HepG2 (cell line): Measurements from ENCODE around the gene SEPTIN12. TPM values are rescaled to one million over a fixed set of nuclear protein-coding genes. Genes with fewer than 3 reads are reported as not detected.
A peak's percentile ranks its signal among the peaks of the same experiment; 100 is the strongest.

Experiments
- ATAC-seq: fragments of 200-7000 bp; cut with Tn5 transposase; 3 replicates; pipeline ENCODE4 v1.9.1; 2020; ENCODE audit warnings: mild to moderate bottlenecking, moderate library complexity
- BruUV-seq: library from RNA; stranded (reverse); fragments of 400-500 nt; replicated peaks from 2 replicates; lab custom pipeline; 2021; lab: Mats Ljungman, UMichigan
- CTCF ChIA-PET: fragments of 300-600 bp; formaldehyde crosslinking; extraction: SDS; loops from one replicate; lab custom pipeline; 2021; ENCODE audit warnings: low total read pairs, inconsistent platforms, low intra/inter-chr PET ratio; lab: Yijun Ruan, JAX
- POLR2A ChIA-PET: fragments of 350-600 bp; sonication (Branson Sonifier 250); formaldehyde crosslinking; loops from one replicate; lab custom pipeline; 2020; ENCODE audit warnings: antibody characterized with exemption, inconsistent platforms; lab: Yijun Ruan, JAX
- DNase-seq: peaks from one replicate; pipeline ENCODE4 v3.0.0-alpha.2; 2015; ENCODE audit warnings: low spot score
- FAIRE-seq: peaks from 3 replicates; lab custom pipeline; 2011; peaks lifted over from hg19 to GRCh38; lab: Jason Lieb, UNC
- H2AFZ ChIP-seq: one replicate; pipeline ENCODE4 v1.6.1; 2011; ENCODE audit warnings: low read length, inconsistent platforms
- H3K27ac ChIP-seq: fragments of 300-600 bp; 3 replicates; pipeline ENCODE4 v1.8.0; 2011; ENCODE audit warnings: mixed run types, mild to moderate bottlenecking, mixed read lengths, low read length, inconsistent platforms; ENCODE audit not compliant: insufficient read depth; ENCODE audit errors: extremely low read length
- H3K27me3 ChIP-seq, 2 experiments: fragments of 200-600 bp in 1 of 2; 2 replicates in 1 of 2; 3 replicates in 1 of 2; pipeline versions ENCODE4 v1.6.0 to v1.8.0; 2011; ENCODE audit warnings: low read length in 2 of 2, mild to moderate bottlenecking in 2 of 2, moderate library complexity in 2 of 2, inconsistent platforms in 1 of 2; ENCODE audit not compliant: insufficient read depth in 2 of 2, control insufficient read depth in 1 of 2
- H3K36me3 ChIP-seq, 2 experiments: fragments of 200-600 bp in 1 of 2; replicated peaks in 1 of 2; 2 replicates in 1 of 2; 3 replicates in 1 of 2; pipeline versions ENCODE4 v1.5.1 to v1.8.0; 2011; ENCODE audit warnings: low read length in 2 of 2, inconsistent platforms in 1 of 2; ENCODE audit not compliant: insufficient read depth in 2 of 2, control insufficient read depth in 1 of 2
- H3K4me1 ChIP-seq: 2 replicates; pipeline ENCODE4 v1.5.1; 2012; ENCODE audit warnings: low read length, inconsistent platforms; ENCODE audit not compliant: insufficient read depth
- H3K4me2 ChIP-seq: 2 replicates; pipeline ENCODE4 v1.6.0; 2011; ENCODE audit warnings: low read depth, low read length, inconsistent platforms
- H3K4me3 ChIP-seq, 3 experiments: fragments of 200-600 bp in 1 of 3; sonication (generic), shearing (Covaris generic) in 1 of 3; replicated peaks in 1 of 3; 2 replicates each; pipeline ENCODE4 v1.5.1; 2011 to 2016; ENCODE audit warnings: low read length in 3 of 3, inconsistent platforms in 2 of 3, low read depth in 2 of 3, mild to moderate bottlenecking in 2 of 3, control low read depth in 1 of 3, mixed read lengths in 1 of 3; ENCODE audit not compliant: insufficient read depth in 1 of 3
- H3K79me2 ChIP-seq: one replicate; pipeline ENCODE4 v1.6.1; 2011; ENCODE audit warnings: low read length, inconsistent platforms; ENCODE audit not compliant: insufficient read depth
- H3K9ac ChIP-seq: 2 replicates; pipeline ENCODE4 v1.6.0; 2011; ENCODE audit warnings: mild to moderate bottlenecking, low read depth, low read length, inconsistent platforms; ENCODE audit not compliant: insufficient read depth
- H3K9me3 ChIP-seq: 2 replicates; pipeline ENCODE4 v1.5.1; 2012; ENCODE audit warnings: mild to moderate bottlenecking, low read length
- H4K20me1 ChIP-seq: 2 replicates; pipeline ENCODE4 v1.6.0; 2011; ENCODE audit warnings: inconsistent platforms, mild to moderate bottlenecking, low read length, moderate library complexity; ENCODE audit not compliant: insufficient read depth
- AGO1 ChIP-seq: fragments of 200-400 bp; formaldehyde crosslinking; IDR thresholded peaks from 2 replicates; pipeline ENCODE4 v1.6.1; 2017; ENCODE audit warnings: mild to moderate bottlenecking, low read depth, low read length, moderate library complexity; ENCODE audit not compliant: poor library complexity, severe bottlenecking
- EP300 ChIP-seq, 3 experiments: sonication (generic) in 1 of 3; formaldehyde crosslinking in 1 of 3; IDR thresholded peaks; 2 replicates each; pipeline versions ENCODE4 v1.5.1 to v1.6.1; 2011 to 2020; ENCODE audit warnings: low read depth in 2 of 3, low read length in 2 of 3, borderline replicate concordance in 1 of 3, improper control_type of control experiment in 1 of 3, mild to moderate bottlenecking in 1 of 3, missing genetic modification reagents in 1 of 3, moderate library complexity in 1 of 3
- ZBTB7A ChIP-seq: sonication (generic); formaldehyde crosslinking; IDR thresholded peaks from 2 replicates; pipeline ENCODE4 v1.8.0; 2022; ENCODE audit warnings: mild to moderate bottlenecking, missing genetic modification reagents
- ZNF317 ChIP-seq: sonication (generic); formaldehyde crosslinking; IDR thresholded peaks from 2 replicates; pipeline ENCODE4 v1.5.0; 2020; ENCODE audit warnings: mild to moderate bottlenecking, missing genetic modification reagents
- ZNF605 ChIP-seq: sonication (generic); formaldehyde crosslinking; IDR thresholded peaks from 2 replicates; pipeline ENCODE4 v1.8.0; 2022; ENCODE audit warnings: mild to moderate bottlenecking, missing genetic modification reagents
- WGBS: methylation state at CpG from one replicate; pipeline ENCODE4 v1.1.6; 2017; ENCODE audit warnings: low lambda C conversion rate; 5-methylcytosine and 5-hydroxymethylcytosine counted together
- in situ Hi-C: cut with HindIII; loops from 2 replicates; pipeline ENCODE4 v1.10.0; 2017; ENCODE audit warnings: low pct_unique_long_range_greater_than_20kb; ENCODE audit not compliant: extremely low pct_ligation_motif_present
- intact Hi-C: fragments of 100-400 bp; cut with micrococcal nuclease; formaldehyde crosslinking; loops from one replicate; pipeline ENCODE4 v1.10.0; 2022; ENCODE audit not compliant: unreplicated experiment
- polyA plus RNA-seq, 8 experiments: library from polyadenylated mRNA; depleted of rRNA in 3 of 8; stranded (reverse) in 7 of 8; unstranded in 1 of 8; fragments of >200 nt; fragmentation: Illumina TruSeq in 4 of 8; extraction: Trizol in 4 of 8; gene quantifications; 2 replicates each; pipeline versions ENCODE4 v1.2.1 to v1.2.3, GENCODE V29; 2011 to 2016; ENCODE audit warnings: low read depth in 4 of 8, missing spikeins in 1 of 8, mixed read lengths in 1 of 8; ENCODE audit not compliant: insufficient read depth in 1 of 8
- total RNA-seq, 5 experiments: library from RNA; depleted of rRNA; stranded (reverse); fragments of >200 nt; fragmentation: Illumina TruSeq; extraction: Trizol; gene quantifications; 2 replicates each; pipeline ENCODE4 v1.2.3, GENCODE V29; 2016; ENCODE audit warnings: low read depth in 1 of 5
- TF ChIP-seq, protein P1 (sequence below), 2 experiments: sonication (generic) in 1 of 2; formaldehyde crosslinking in 1 of 2; IDR thresholded peaks; 2 replicates each; pipeline versions ENCODE4 v1.5.1 to v1.6.1; 2011 to 2020; ENCODE audit warnings: borderline replicate concordance in 1 of 2, low read depth in 1 of 2, low read length in 1 of 2, mild to moderate bottlenecking in 1 of 2, missing genetic modification reagents in 1 of 2, moderate library complexity in 1 of 2

The SEPTIN12 gene
- total and polyA plus RNA-seq, 2 of the 13 experiments (the other 11 are each of a cell fraction or from before 2014, with no cell fraction given), result 0.22 TPM; not detected in 1

DNA sequence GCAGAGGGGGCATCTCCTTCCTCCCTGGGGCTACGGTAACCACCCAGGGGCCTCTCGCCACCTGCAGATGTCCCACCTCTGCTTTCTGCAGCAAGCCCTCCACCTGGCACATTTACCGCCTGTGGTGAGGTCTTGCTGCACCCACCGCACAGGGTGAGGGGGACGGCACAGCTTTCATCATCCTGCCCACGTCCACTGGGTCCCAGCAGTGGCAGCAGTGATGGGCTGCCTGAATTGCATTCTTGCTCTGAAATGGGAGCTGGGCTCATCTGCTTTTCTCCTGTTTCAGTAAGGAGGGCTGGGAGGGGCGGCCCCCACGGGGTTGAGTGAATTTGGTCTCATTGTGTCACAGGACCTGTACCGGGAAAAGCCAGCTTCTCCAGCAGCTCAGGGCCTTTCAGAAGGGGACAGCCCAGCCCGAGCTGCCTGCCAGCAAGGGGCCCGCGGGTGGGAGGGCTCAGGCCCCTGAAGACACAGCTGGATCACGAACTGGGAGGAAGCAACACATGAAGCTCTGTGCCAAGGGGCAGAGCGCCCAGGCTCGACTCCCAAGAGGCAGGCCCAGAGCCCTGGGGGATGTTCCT is 41.1 kb downstream of the SEPTIN12 start (continued):
- TF ChIP-seq ZBTB7A (CRISPR knock-in tag) (no peak), EP300 (IDR thresholded peaks at IDR 0.05; ENCODE audit: low read depth in 2 of 2, low read length in 2 of 2) (no peak), EP300 (CRISPR knock-in tag; IDR thresholded peaks at IDR 0.05; ENCODE audit: borderline replicate concordance) (no peak), ZNF605 (CRISPR knock-in tag) (no peak)
- TF ChIP-seq, all 625 proteins: peak for 7

DNA sequence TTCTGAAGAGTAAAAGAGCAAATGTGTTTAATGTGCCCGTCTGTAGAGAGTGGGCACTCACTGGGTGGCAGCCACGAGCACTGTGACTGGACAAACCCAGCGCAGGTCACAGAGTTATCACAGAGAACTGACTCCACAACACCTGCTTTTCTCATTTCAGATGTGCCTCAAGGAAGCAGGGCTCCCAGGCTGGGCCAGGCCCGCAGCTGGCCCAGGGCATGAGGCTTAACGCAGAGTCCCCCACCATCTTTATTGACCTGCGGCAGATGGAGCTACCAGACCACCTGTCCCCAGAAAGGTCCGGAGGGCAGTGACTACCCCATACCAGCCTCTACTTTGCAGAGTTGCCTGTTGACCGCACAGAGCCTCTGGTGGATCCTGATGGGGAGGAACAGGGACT is 41.9 kb downstream of the SEPTIN12 start:
- H3K27me3 ChIP-seq, result no peaks in the 10 kb centered on the region
- CTCF ChIA-PET, result no interaction called here
- TF ChIP-seq, protein P1, sequence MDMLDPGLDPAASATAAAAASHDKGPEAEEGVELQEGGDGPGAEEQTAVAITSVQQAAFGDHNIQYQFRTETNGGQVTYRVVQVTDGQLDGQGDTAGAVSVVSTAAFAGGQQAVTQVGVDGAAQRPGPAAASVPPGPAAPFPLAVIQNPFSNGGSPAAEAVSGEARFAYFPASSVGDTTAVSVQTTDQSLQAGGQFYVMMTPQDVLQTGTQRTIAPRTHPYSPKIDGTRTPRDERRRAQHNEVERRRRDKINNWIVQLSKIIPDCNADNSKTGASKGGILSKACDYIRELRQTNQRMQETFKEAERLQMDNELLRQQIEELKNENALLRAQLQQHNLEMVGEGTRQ (IDR thresholded peaks at IDR 0.05; ENCODE audit: low read depth, low read length), result no peak
- TF ChIP-seq, protein P1 (CRISPR knock-in tag; IDR thresholded peaks at IDR 0.05; ENCODE audit: borderline replicate concordance), result no peak
- peak; percentile 3 for TF ChIP-seq AGO1
- no peak for TF ChIP-seq ZNF317 (CRISPR knock-in tag)
- TF ChIP-seq, all 625 proteins: peak for 1
- no peak overlapping the region for H3K27ac ChIP-seq
- intact Hi-C loops (no loop called here), in situ Hi-C loops (no loop called here)
- H3K4me1 ChIP-seq, result peaks cover 14% of the 10 kb centered on the region
- ATAC-seq (no peak), DNase-seq (no peak), FAIRE-seq (no peak)
- no peaks in the 10 kb centered on the region for H4K20me1 ChIP-seq
- WGBS, result 80% methylated on average over 7 of the region's 8 CpGs
- H3K79me2 ChIP-seq, result no peaks in the 10 kb centered on the region
- POLR2A ChIA-PET, result no interaction called here
- BruUV-seq, result no TSS peak
- H3K36me3 ChIP-seq, result peaks cover 3 to 6% of the 10 kb centered on the region in 2 experiments; a peak in 4 of 5 replicates
- no peak overlapping the region for H3K9ac ChIP-seq
- H2AFZ ChIP-seq, result no peak overlapping the region
- no peak overlapping the region for H3K4me2 ChIP-seq
- H3K9me3 ChIP-seq, result no peaks in the 10 kb centered on the region
- H3K4me3 ChIP-seq, result no peak overlapping the region
